ENCODE measurements around the gene RFTN1.

- TF ChIP-seq, protein P1, sequence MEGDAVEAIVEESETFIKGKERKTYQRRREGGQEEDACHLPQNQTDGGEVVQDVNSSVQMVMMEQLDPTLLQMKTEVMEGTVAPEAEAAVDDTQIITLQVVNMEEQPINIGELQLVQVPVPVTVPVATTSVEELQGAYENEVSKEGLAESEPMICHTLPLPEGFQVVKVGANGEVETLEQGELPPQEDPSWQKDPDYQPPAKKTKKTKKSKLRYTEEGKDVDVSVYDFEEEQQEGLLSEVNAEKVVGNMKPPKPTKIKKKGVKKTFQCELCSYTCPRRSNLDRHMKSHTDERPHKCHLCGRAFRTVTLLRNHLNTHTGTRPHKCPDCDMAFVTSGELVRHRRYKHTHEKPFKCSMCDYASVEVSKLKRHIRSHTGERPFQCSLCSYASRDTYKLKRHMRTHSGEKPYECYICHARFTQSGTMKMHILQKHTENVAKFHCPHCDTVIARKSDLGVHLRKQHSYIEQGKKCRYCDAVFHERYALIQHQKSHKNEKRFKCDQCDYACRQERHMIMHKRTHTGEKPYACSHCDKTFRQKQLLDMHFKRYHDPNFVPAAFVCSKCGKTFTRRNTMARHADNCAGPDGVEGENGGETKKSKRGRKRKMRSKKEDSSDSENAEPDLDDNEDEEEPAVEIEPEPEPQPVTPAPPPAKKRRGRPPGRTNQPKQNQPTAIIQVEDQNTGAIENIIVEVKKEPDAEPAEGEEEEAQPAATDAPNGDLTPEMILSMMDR (IDR thresholded peaks at IDR 0.05): no peak
- TF ChIP-seq POLR2A (IDR thresholded peaks at IDR 0.05): no peak
Measured at GRCh38 chr3:16325850-16326249, 187.6 kb downstream of the RFTN1 start.

Data from lower leg skin (tissue), 3 donors.